Measurements from ENCODE around the gene TSC22D1.

DNA sequence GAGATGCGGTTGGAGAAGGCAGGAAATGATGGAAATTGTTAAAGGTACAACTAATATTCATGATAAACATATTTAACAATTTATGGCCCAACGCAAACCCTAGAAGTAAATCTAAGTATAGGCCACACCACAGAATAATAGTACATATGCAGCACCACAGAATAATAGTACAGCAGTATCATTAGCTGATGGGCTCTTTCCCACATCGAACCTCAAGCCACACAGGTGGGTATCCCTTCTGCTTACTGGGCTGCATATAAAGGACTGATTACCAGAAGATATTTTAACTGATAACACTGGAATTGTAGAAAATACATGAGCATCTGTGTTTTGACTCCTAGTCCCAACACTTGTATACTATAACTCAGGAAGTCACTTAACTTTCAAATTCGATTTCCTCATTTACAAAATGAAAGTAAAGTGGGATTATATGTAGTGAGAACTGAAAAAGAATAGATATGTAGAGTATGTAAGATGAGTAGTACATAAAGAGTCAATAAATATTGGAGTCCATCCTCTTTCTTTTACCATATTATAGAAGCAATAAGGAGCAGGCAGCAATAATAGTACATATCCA lies 91.5 kb downstream of the TSC22D1 start:
- TF ChIP-seq POLR2A (IDR thresholded peaks at IDR 0.05; ENCODE audit: low read length) (no peak), GATA1 (IDR thresholded peaks at IDR 0.05; ENCODE audit: low read depth, low read length) (no peak)
